HG02610 (cell line): ENCODE results near the gene TMEM39B.
"Not testable (repeated sequence)": the region's sequence is repeated elsewhere in the genome, so short reads cannot be mapped to it uniquely, and the experiment has no call there.

ENCODE experiments used
- ATAC-seq: cut with Tn5 transposase; IDR thresholded peaks from one replicate; pipeline ENCODE4 v1.9.1; 2021; ENCODE audit warnings: mild to moderate bottlenecking, moderate library complexity; ENCODE audit not compliant: unreplicated experiment

The TMEM39B gene

DNA sequence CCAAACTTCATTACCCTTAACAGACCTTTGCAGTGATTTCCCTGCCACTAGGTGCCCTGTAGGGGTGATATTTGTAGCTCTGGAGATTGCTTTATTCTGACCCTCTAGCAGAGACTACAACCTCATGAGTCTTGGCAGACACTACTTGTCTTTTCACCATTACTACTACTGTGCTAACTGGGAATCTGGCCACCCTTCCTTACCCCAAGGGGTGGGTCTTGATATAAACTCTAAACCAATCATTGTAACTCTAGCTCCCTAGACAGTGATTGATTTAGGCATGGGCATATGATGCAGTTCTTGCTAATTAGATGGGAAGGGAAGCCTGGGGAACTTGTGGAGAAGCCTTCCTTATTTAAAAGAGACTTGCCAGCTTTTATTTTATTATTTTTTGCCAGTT, 39.0 kb downstream of the TMEM39B start:
- no peak for ATAC-seq

DNA sequence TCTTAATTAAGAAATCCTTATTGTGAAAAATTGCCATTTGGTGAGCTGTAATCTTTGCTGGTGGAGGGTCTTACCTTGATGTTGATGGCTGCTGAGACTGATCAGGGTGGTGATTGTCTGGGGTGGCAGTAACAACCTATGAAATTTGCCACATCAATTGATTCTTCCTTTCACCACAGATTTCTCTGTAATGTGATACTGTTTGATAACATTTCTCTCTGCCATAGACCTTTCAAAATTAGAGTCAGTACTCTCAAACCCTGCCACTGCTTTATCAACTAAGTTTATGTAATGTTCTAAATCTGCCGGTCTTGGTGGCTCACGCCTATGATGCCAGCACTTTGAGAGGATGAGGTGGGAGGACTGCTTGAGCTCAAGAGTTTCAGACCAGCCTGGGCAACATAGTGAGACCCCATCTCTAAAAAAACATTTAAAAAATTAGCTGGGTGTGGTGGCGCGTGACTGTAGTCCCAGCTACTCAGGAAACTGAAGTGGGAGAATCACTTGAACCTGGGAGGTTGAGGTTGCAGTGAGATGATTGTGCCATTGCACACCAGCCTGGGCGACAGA, 40.2 kb downstream of the TMEM39B start:
- ATAC-seq, result no peak

DNA sequence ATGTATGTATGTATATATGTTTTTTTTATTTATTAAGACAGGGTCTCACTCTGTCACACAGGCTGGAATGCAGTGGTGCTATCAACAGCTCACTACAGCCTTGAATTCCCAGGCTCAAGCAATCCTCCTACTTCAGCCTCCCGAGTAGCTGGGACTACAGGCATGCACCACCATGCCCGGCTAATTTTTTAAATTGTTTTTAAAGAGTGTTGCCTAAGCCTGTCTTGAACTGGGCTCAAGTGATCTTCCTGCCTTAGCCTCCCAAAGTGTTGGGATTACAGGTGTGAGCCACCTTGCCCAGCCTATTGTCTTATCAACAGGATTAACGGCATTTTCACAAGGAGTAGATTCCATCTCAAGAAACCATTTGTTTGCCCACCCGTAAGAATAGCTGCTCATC, 40.7 kb downstream of the TMEM39B start:
- not testable (repeated sequence) for ATAC-seq

DNA sequence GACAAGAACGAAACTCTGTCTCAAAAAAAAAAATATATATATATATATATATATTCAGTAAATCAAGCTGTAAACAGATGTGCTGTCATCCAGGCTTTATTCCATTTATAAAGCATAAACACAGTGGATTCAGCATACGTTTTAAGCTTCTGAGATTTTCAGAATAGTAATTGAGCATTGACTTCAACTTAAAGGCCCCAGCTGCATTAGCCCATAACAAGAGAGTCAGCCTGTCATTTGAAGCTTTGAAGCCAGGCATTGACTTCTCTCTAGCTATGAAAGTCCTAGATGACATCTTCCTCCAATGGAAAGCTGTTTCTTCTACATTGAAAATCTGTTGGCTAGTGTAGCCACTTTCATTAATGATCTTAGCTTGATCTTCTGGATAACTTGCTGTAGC, 41.7 kb downstream of the TMEM39B start:
- ATAC-seq, result no peak

DNA sequence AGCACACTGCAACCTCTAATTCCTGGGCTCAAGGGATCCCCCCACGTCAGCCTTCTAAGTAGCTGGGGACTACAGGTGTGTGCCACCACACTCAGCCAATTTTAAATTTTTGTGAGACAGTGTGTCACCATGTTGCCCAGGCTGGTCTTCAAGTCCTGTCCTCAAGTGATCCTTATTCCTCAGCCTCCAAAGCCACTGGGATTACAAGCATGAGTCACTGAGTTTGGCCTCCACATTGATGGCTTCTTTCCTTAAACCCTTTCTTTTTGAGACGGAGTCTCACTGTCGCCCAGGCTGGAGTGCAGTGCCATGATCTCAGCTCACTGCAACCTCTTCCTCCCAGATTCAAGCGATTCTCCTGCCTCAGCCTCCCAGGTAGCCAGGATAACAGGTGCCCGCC, 42.8 kb downstream of the TMEM39B start:
- no peak for ATAC-seq

DNA sequence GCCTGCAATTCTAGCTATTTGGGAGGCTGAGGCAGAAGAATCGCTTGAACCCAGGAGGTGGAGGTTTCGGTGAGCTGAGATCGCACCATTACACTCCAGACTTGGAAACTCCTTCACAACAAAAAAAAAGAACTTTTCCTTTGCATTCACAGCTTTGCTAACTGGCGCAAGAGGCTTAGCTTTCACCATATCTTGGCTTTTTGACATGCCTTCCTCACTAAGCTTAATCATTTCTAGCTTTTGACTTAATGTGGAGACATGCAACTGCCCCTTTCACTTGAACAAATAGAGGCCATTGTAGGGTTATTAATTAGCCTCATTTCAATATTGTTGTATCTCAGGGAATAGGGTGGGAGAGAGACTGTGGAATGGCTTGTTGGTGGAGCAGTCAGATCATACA, 43.8 kb downstream of the TMEM39B start:
- ATAC-seq, result no peak

DNA sequence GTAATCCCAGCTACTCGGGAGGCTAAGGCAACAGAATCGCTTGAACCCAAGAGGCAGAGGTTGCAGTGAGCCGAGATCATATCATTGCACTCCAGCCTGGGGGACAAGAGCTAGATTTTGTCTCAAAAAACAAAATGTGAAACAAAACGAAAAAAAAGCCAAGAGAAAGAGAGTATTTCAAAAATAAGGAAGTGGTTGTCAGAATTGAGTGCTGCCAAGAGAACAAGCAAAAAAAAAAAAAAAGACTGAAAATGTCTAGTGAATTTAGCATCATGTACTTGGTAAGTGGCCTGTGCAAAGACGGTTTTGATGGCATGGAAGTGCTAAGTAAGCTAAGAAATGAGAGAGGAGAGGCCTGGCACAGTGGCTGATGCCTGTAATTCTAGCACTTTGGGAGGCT, 49.4 kb downstream of the TMEM39B start:
- ATAC-seq, result no peak

DNA sequence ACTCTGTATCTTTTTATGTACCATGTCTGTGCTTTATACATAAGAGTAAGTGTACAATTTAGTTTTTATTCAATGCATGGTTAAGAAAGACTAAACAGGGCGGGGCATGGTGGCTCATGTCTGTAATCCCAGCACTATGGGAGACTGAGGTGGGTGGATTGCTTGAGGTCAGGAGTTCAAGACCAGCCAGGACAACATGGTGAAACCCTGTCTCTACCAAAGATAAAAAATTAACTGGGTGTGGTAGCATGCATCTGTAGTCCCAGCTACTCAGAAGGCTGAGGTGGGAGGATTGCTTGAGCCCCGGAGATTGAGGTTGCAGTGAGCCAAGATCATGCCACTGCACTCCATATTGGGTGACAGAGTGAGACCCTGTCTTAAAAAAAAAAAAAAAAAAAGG, 50.6 kb downstream of the TMEM39B start:
- not testable (repeated sequence) for ATAC-seq

DNA sequence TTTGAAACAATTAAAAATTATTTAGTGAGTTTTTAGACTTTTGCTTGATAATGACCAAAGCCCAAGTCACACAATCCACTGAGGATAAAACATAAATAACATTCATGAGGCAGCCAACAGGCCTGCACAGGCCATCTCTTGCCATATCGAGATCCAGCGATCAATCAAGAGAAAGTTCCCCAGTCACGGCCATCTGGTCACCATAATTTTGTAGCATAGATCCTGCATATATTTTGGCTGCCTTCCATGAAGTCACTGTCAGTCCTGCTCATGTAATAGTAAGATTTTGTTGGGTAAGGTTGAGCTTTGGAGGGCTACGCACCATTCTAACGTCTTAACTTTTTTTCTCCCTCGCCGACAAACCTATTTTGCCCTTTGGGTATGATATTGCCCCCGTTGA, 52.6 kb downstream of the TMEM39B start:
- ATAC-seq, result no peak

DNA sequence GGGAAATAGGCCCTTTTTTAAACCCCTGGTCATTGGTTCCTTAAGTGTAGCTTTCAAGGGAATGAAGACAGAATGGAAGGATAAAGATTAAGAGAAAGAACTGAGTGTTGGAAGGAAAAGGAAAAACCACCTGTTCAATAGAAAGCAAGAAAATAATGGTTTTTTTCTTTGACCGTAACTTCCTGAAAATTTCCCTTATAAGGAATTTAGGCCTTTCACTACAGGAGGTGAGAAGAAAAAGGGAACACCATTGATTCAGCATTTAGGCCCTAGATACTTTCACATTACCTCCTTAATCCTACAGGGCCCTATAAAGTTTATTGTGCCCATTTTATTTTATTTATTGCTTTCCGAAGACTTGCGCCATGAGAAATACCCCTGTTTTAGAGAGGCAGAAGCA, 54.0 kb downstream of the TMEM39B start:
- no peak for ATAC-seq

DNA sequence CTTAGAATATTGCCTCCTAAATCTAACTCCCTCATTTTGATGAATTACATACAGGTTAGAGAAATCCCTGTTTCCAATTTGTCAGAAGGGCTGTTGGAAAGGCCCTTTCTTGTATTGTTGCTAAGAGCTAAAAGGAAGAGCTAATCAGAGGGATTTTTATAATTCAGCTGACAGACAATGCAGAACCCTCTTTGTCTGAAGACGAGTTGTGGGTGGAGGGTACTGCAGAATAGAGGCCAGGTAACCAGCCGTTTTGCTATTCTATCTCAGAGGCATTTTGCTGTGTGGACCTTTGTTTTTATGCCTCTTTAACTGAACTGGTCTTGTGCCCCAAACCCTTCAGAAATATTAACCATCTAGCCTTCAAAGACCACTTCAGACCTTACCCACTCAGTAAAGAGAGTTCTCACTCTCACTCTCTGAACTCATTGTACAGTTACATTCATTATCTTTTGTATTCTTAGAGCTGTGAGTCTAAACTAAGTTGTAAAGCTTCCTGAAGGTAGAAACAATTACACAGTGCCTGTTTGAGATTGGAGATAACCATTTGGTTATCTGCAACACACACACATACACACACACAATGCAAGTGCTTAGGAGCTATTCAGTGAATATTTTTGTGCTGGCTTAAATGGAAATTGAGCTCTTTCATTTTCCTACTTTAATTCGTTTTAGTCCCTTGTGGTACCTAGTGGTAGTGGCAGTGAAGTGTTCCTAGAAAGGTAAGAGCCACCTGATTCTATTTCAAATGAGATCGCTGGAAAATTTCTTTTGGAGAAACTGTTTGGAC, 54.9 kb downstream of the TMEM39B start:
- no peak for ATAC-seq

DNA sequence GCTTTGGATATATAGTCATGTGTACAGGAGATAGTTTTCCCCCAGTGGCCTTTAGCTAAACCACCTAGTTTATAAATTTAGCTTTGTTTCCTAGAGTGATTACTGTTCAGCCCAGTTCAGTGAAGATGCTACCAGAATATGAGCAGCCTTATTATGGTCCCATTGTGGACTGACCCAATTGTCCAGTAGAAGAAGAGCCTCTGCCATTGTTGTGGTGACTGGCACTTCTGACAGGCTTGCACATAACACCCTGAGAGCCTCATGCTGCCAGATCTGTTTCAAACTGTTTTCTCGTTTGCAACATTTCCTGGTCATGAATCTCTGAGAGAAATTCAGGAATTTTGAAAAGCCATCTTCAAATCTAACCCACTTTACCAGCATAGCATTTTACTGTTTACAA, 55.7 kb downstream of the TMEM39B start:
- ATAC-seq, result no peak

DNA sequence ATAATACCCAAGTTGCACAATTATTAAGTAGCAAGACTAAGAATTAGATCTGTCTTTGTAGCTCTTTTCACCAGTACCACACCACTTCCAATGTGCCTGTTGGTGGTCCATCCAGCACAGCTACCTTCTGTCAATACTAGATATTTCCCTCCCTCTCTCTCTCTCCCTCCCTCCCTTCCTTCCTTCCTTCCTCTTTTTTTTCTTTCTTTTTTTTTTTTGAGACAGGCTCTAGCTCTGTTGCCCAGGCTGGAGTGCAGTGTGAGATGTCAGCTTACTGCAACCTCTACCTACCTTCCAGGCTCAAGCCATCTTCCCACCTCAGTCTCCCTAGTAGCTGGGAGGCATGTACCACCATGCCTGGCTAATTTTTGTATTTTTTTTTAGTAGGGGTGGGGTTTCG, 56.2 kb downstream of the TMEM39B start:
- ATAC-seq, result no peak

DNA sequence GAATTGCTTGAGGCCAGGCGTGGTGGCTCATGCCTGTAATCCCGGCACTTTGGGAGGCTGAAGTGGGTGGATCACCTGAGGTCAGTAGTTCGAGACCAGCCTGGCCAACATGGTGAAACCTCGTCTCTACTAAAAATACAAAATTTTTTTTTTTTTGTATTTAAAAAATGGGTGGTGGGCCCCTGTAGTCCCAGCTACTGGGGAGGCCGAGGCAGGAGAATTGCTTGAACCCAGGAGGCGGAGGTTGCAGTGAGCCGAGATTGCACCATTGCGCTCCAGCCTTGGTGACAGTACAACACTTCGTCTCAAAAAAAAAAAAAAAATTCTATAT, 61.2 kb downstream of the TMEM39B start:
- ATAC-seq, result not testable (repeated sequence)

DNA sequence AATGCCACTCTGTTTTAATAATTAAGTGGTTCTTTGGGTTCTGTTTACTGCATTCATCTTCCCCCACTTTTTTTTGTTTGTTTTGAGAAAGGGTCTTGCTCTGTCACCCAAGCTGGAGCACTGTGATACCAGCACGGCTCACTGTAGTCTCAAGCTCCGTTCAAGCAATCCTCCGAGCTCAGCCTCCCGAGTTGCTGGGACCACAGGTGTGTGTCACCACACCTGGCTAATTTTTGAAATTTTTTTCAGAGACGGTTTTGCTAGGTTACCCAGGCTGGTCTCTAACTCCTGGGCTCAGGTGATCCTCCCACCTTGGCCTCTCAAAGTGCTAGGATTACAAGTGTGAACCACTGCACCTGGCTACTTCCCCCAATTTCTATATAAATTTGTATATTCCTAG, 64.4 kb downstream of the TMEM39B start:
- no peak for ATAC-seq

DNA sequence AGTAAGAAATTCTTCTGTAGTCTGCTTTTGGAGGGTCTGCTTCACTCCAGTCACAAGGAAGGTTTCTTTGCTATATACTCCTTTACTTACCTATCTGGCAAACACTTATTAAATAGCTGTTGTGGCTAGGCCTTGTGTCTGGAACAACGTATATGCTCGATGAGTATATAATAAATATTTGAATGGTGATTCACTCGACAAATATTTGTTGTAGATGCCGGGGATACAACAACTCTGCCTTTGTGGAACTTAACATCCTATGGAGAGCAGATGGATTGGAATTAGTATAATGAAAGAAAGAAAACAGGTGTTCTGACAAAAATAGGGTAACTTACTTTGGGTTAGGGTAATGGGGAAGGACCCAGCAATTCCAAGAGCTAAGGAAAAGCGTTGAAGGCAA, 66.2 kb downstream of the TMEM39B start:
- no peak for ATAC-seq

DNA sequence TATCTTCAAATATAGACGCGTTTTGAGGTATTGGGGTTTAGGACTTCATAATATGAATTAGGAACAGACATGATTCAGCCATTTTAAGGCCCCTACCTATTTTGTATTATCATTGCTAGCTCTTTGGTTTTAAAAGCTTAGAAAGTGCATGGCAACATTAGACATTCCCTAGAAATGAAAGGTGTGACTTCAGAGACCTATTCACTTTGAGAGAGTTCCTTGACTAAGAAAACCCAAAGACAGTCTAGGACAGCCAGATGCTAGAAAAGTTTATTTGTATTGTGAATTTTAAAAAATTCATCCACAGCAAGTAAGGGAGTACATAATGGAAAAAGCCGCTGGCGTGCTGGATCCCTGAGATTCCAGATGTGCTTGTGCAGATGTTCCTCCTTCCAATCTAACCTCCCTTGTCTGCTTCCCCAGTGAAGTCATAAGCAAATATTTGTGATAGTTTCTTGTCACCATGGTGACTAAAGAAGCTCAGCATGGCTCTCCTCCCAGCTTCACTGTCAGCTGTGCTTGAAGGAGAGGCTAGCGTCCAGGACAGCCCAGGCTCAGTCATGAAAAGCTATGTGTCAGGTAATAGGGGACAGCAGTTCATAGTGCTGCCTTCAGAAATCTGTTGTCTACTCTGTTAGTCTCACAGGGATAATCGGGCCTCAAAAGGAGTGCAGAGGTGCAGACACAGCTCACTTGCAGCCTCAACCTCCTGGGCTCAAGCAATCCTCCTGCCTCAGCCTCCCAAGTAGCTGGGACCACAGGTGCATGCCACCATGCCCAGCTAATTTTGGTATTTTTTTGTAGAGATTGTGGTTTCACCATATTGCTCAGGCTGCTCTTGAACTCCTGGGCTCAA, 69.9 kb downstream of the TMEM39B start:
- no peak for ATAC-seq

DNA sequence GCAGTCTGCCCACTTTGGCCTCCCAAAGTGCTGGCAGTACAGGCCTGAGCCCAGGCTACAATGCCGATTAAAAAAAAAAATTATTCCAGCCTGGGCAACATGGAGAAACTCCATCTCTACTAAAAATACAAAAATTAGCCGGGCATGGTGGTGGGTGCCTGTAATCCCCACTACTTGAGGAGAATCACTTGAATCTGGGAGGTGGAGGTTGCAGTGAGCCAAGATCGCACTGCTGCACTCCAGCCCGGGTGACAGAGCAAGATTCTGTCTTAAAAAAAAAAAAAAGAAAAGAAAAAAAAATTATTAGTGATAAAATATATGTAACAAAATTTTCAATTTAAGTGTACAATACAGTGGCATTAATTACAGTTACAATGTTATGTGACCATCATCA, 70.6 kb downstream of the TMEM39B start:
- ATAC-seq, result not testable (repeated sequence)

DNA sequence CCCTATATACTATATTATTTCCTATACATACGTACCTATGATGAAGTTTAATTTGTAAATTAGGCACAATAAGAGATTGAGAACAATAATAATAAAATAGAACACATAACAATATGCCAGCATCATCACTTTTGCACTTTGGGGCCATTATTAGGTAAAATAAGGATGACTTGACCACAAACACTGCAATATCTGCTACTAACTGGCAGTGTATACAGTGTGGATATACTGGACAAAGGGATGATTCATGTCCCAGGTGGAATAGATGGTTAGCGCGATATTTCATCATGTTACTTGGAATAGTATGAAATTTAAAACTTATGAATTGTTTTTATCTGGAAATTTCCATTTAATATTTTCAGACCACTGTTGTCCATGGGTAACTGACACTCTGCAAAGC, 71.3 kb downstream of the TMEM39B start:
- no peak for ATAC-seq

DNA sequence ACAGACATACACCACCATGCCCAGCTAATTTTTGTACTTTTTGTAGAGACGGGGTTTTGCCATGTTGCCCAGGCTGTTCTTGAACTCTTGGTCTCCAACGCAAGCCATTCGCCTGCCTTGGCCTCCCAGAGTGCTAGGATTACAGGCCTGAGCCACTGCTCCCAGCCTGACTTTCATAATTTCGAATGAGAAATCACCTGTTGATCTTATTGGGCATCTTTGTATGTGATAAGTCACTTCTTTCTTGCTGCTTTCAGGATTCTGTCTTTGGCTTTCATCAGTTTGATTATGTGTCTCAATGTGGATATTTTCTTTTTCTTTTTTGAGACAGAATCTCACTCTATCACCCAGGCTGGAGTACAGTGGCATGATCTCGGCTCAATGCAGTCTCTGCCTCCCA, 75.1 kb downstream of the TMEM39B start:
- not testable (repeated sequence) for ATAC-seq

DNA sequence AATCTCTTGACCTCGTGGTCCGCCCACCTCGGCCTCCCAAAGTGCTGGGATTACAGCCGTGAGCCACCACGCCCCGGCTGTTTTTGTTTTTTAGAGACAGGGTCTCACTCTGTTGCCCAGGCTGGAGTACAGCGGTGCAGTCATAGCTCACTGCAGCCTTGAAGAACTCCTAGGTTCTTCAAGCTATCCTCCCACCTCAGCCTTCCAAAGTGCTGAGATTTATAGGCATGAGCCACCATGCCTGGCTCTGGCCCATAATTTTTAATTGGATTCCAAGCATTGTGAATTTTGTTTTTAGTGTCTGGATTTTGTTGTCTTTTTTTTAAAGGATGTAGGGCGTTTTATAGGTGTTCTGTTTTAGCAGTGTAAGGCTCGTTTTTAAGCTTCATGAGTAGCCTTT, 78.1 kb downstream of the TMEM39B start:
- ATAC-seq, result no peak

DNA sequence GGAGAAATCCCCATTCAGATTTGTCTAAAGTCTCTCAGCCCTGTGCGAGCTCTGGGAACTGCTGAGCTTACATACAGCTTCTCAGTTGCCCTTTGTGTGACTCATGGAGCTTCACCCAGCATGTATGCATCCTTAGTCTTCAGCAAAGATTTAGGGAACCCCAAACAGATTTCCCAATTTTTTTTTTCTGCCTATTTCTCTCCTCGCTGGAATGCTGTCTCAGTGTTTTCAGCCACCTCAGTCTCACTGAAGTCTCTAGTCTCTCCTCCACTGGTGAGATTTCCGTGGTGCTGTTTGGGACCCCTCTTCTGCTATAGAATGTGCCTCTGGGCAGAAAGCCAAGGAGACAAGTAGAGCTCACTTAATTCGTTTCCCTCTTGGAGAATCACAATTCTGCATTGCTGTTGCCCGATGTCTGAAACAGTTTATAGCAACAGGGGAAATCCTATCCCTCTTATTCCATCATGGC, 78.6 kb downstream of the TMEM39B start:
- no peak for ATAC-seq
